PC-3 (cell line): ENCODE results near the gene DIAPH3.

Experiments used
- CTCF ChIP-seq: fragments of 300-600 bp; sonication (generic); conservative IDR thresholded peaks from 2 replicates; pipeline ENCODE4 v1.5.1; 2017; ENCODE audit warnings: antibody characterized with exemption, low read depth, mild to moderate bottlenecking, low read length
- EZH2 ChIP-seq: fragments of 300-600 bp; sonication (generic); IDR thresholded peaks from one replicate; pipeline ENCODE4 v1.6.1; 2017; ENCODE audit warnings: antibody characterized with exemption, mild to moderate bottlenecking, low read length; ENCODE audit not compliant: unreplicated experiment

DNA sequence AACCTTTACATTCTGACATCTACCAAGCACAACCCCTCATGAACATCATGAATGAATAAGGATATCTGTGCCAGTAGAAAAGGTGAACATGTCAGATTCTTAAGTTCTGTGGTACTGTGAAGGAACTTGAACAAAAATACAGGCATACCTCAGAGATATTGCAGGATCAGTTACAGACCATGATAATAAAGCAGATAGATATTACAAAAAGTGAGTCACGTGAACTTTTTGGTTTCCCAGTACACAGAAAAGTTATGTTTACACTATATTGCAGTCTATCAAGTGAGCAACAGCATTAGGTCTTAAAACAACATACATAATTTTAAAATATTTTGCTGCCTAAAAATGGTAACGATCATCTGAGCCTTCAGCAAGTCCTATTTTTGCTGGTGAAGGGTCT is 101.2 kb downstream of the DIAPH3 start:
- TF ChIP-seq CTCF (no peak), EZH2 (no peak)
